GM12864 (cell line): ENCODE measurements around the gene OPA3.

Experiments used
- DNase-seq: peaks from one replicate; pipeline ENCODE4 v3.0.0-alpha.2; 2011; ENCODE audit warnings: low read depth
- H3K4me3 ChIP-seq: 2 replicates; pipeline ENCODE4 v1.5.1; 2011; ENCODE audit warnings: mild to moderate bottlenecking, low read depth, low read length, control low read depth
- TF ChIP-seq, protein P1 (sequence below): IDR thresholded peaks from 2 replicates; pipeline ENCODE4 v1.5.1; 2011; ENCODE audit warnings: low read depth, mild to moderate bottlenecking, moderate library complexity, low read length, control low read depth, inconsistent platforms; ENCODE audit errors: missing control alignments

Gene OPA3

DNA sequence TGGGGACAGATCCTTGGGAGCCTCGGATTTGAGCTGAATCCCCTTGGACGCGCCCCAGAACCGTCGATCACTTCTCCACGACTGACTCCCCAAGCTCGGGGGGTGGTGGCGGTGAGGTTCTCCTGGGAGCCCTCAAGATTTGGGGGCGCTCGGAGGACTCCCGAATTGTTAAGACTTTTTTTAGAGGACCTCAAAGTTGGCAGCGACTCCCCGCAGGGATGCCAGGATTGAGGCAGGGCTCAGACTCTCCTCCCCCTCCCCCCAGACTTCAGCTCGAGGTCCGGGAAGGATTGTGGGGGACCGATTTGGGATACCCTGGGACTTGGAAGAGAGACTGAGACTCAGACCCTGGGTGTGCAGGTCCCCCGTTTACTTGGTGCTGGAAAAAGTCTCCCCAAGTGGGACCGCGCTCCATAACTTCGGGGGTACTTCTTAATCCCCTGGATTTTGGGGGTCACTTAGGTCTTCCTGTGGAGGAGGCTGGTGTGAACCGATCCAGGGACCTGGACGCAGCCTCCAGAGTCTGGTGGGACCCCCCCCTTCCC, 76.7 kb downstream of the OPA3 start:
- no peak for DNase-seq
- TF ChIP-seq, protein P1, sequence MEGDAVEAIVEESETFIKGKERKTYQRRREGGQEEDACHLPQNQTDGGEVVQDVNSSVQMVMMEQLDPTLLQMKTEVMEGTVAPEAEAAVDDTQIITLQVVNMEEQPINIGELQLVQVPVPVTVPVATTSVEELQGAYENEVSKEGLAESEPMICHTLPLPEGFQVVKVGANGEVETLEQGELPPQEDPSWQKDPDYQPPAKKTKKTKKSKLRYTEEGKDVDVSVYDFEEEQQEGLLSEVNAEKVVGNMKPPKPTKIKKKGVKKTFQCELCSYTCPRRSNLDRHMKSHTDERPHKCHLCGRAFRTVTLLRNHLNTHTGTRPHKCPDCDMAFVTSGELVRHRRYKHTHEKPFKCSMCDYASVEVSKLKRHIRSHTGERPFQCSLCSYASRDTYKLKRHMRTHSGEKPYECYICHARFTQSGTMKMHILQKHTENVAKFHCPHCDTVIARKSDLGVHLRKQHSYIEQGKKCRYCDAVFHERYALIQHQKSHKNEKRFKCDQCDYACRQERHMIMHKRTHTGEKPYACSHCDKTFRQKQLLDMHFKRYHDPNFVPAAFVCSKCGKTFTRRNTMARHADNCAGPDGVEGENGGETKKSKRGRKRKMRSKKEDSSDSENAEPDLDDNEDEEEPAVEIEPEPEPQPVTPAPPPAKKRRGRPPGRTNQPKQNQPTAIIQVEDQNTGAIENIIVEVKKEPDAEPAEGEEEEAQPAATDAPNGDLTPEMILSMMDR: no peak

DNA sequence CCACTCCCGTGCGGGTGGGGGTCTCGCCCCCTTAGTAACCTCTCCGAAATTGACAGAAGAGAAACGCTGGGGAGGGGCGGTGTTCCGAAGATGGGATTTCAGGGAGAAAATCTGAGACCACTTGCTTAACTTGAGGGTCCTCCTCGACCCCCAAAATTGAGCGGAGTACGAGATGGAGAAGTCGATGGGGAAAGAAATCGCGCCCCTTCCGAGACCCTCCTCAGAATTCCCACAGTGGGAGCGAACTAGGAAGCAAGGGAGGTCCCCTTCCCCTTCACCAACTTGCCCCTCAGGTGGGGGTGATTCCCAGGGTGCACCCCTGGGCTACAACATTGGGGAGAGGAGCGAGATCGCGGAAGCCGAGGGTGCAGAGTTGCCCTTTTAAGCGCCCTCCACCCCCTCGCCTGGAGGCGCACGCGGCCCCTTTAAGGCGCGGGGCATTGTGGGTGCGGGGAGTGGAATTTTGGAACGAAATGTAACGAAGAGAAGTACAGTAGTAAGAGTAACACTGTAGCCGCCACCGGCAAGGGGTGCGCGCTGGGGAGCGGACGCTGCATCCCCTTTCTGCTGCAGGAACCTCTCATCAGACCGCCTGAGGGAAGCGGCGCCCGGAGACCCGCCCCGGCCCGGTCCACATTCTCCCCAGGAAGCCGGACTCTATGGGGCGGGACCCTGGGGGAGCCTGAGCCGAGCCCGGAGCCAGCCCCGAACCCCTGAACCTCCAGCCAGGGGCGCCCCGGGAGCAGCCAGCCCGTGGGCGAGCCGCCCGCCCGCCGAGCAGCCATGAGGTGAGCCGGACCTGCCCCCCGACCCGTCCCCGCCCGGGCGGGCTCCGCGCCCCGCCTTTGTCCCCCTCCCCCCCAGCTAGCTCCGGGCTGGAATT, 77.4 kb downstream of the OPA3 start, which contains the start of gene VASP:
TSS of gene VASP (plus strand) at position 491 of the 883 bp plus-strand sequence. CDS start at position 784, 293 bp downstream.
- peak within 1 kb of the TSS; percentile 94 for H3K4me3 ChIP-seq
- TF ChIP-seq, protein P1: no peak
- peak; percentile 80 for DNase-seq

More for the DNA sequence above, 76.7 kb downstream of the OPA3 start:
- peak overlapping the region; percentile 94 for H3K4me3 ChIP-seq

DNA sequence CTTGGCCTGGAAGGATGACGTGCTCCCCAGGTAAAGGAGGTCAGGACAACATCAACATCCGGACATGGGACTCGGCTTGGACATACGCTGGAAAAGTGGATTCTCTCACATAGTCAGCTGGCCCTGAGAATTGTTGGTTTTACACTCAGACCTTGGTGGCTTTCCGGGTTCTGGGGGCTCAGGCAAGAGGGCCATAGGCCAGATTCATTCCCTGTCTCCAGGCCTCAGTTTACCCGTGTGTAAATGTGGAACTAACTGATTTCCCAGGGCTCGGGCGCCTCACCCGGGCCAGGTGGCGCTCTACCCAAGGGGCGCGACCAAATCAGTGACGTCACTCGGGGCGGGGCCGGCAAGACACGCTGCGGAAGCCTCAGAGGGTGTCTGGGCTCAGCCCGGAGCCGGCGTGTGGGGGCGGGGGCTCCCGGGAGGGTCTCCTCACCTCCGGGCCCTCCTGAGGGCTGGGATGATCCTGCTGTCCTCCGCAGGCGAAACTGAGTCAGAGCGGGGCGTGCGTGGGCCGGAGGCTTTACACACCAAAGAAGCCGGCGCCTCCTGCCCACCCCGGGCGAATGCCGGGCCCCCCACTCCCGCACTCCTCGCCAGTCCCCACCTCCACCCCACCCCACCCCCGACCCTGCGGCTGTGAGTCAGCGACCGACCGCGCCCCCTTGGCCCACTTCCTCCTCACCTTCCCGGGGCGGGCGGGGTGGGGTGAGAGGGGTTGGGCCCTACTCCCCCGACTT, 78.2 kb downstream of the OPA3 start:
- peak; percentile 68 for DNase-seq
- peak overlapping the region; percentile 94 for H3K4me3 ChIP-seq
- TF ChIP-seq, protein P1: peak; percentile 41

- TF ChIP-seq, protein P1: no peak
These were observed 78.7 kb downstream of the OPA3 start for GRCh38 chr19:45505996-45506245.

GRCh38 chr19:45505151-45505995, 79.2 kb downstream of the OPA3 start:
- TF ChIP-seq, protein P1: no peak
- DNase-seq: no peak
- no peak overlapping the region for H3K4me3 ChIP-seq

More at GRCh38 chr19:45505996-45506245, 78.7 kb downstream of the OPA3 start:
- peak overlapping the region; percentile 94 for H3K4me3 ChIP-seq
- DNase-seq: no peak

- TF ChIP-seq, protein P1: no peak
- no peak overlapping the region for H3K4me3 ChIP-seq
- DNase-seq: no peak
These were observed 80.7 kb downstream of the OPA3 start for GRCh38 chr19:45503909-45504308.
